ENCODE results near the gene MBTPS1.

- TF ChIP-seq, protein P1, sequence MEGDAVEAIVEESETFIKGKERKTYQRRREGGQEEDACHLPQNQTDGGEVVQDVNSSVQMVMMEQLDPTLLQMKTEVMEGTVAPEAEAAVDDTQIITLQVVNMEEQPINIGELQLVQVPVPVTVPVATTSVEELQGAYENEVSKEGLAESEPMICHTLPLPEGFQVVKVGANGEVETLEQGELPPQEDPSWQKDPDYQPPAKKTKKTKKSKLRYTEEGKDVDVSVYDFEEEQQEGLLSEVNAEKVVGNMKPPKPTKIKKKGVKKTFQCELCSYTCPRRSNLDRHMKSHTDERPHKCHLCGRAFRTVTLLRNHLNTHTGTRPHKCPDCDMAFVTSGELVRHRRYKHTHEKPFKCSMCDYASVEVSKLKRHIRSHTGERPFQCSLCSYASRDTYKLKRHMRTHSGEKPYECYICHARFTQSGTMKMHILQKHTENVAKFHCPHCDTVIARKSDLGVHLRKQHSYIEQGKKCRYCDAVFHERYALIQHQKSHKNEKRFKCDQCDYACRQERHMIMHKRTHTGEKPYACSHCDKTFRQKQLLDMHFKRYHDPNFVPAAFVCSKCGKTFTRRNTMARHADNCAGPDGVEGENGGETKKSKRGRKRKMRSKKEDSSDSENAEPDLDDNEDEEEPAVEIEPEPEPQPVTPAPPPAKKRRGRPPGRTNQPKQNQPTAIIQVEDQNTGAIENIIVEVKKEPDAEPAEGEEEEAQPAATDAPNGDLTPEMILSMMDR (conservative IDR thresholded peaks at IDR 0.05; ENCODE audit: low read length) = peak; percentile 39
- TF ChIP-seq EZH2phosphoT487 (IDR thresholded peaks at IDR 0.05; ENCODE audit: borderline replicate concordance) = no peak
Measured at GRCh38 chr16:84087466-84088151, 29.1 kb downstream of the MBTPS1 start.

Measured in Loucy (cell line).